ENCODE data around the gene KCNMA1.

KCNMA1 gene

DNA sequence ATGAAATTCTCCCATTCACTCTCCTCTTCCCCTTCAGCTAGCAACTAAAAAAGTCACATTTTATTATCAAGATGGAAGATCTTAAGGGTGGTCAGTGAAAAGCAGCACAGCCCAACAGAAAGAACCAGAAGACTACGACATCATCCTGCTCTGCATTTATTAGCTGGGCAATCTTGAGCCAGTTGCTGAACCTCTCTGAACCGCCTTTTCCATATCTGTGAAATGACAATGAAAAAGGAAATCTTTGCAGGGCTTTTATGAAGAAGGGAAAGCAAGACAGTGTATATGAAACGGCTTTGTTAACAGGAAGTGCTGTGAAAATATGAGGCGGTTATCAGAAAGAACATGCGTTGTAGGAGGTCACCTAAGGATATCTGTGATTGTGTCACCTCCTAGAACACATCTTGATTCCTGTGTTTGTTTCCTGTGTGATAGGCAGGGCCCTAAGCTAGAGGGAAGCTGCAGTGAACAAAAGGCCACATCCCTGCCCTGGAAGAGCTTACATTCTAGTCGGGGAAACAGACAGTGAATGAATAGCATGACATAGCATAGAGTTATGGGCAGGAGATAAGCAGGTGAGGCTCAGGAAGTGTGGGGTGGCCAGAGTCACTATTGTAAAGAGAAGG is 36.0 kb upstream of the KCNMA1 start:
- Histone ChIP-seq H3K4me3 (replicated peaks; ENCODE audit: low read depth, low read length) (no peak overlapping the region), H3K27me3 (replicated peaks; ENCODE audit: control insufficient read depth, insufficient read depth, low read length) (no peaks in the 10 kb centered on the region), H3K36me3 (ENCODE audit: control insufficient read depth, insufficient read depth, low read length) (no peaks in the 10 kb centered on the region)
- TF ChIP-seq, protein P1, sequence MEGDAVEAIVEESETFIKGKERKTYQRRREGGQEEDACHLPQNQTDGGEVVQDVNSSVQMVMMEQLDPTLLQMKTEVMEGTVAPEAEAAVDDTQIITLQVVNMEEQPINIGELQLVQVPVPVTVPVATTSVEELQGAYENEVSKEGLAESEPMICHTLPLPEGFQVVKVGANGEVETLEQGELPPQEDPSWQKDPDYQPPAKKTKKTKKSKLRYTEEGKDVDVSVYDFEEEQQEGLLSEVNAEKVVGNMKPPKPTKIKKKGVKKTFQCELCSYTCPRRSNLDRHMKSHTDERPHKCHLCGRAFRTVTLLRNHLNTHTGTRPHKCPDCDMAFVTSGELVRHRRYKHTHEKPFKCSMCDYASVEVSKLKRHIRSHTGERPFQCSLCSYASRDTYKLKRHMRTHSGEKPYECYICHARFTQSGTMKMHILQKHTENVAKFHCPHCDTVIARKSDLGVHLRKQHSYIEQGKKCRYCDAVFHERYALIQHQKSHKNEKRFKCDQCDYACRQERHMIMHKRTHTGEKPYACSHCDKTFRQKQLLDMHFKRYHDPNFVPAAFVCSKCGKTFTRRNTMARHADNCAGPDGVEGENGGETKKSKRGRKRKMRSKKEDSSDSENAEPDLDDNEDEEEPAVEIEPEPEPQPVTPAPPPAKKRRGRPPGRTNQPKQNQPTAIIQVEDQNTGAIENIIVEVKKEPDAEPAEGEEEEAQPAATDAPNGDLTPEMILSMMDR (IDR thresholded peaks at IDR 0.05; ENCODE audit: insufficient read depth, low read length, poor library complexity, severe bottlenecking), result no peak
- DNase-seq (ENCODE audit: extremely low read depth, insufficient read length), result no peak

DNA sequence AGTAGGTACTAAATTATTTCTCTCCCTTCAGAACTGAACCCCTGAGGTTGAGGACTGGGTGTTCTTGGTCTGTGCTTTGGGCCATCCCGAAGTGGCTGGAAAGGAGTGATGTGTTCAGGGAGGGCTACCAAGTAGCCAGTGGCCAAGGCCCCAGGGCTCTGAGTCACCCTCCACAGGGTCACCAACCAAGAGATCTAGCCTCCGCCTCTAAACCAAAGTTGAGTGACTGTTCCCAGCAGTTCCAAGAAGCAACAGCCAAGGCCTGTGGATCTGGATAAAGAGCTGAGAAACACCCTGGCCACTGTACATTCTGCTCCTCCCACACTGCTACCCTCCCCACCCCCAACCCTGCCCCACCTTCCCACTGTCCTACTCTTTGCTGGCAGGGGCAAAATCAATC is 35.5 kb upstream of the KCNMA1 start:
- no peaks in the 10 kb centered on the region for H3K36me3 ChIP-seq (ENCODE audit: control insufficient read depth, insufficient read depth, low read length)
- DNase-seq (ENCODE audit: extremely low read depth, insufficient read length), result no peak
- TF ChIP-seq, protein P1 (IDR thresholded peaks at IDR 0.05; ENCODE audit: insufficient read depth, low read length, poor library complexity, severe bottlenecking), result no peak
- H3K4me3 ChIP-seq (replicated peaks; ENCODE audit: low read depth, low read length), result no peak overlapping the region
- H3K27me3 ChIP-seq (replicated peaks; ENCODE audit: control insufficient read depth, insufficient read depth, low read length), result no peaks in the 10 kb centered on the region

DNA sequence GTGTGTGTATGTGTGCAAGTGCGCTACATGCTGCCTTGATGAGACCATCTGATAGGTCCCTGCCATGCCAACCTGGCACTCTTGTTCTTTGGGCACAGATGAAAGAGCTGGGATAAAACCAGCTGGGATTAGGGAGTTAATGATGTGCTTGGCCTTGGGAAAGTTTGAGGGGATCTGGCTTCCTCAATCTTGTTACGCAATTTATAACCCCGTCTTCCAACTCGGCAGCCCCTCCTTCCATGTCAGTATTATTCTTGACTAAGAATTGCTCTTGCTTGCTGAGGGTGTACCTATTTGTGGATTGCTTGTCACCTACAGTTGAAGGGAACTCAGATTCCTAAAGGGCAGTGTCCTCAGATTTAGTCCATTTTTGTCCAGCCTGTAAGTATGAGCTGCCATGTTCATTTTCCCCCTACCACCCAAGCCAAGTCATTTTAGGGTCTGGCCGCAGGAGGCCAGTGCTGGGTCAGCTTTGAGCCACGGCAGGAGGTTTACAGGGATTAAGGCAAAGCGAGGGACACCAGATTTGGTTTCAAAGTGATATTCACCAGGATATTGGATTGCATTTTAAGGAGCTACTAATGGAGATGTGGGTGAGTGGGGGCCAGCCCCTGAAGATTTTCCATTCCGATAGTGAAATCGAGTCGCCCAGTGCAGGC is 34.1 kb upstream of the KCNMA1 start:
- TF ChIP-seq, protein P1 (IDR thresholded peaks at IDR 0.05; ENCODE audit: insufficient read depth, low read length, poor library complexity, severe bottlenecking), result no peak
- DNase-seq (ENCODE audit: extremely low read depth, insufficient read length), result no peak
- no peaks in the 10 kb centered on the region for H3K27me3 ChIP-seq (replicated peaks; ENCODE audit: control insufficient read depth, insufficient read depth, low read length)

DNA sequence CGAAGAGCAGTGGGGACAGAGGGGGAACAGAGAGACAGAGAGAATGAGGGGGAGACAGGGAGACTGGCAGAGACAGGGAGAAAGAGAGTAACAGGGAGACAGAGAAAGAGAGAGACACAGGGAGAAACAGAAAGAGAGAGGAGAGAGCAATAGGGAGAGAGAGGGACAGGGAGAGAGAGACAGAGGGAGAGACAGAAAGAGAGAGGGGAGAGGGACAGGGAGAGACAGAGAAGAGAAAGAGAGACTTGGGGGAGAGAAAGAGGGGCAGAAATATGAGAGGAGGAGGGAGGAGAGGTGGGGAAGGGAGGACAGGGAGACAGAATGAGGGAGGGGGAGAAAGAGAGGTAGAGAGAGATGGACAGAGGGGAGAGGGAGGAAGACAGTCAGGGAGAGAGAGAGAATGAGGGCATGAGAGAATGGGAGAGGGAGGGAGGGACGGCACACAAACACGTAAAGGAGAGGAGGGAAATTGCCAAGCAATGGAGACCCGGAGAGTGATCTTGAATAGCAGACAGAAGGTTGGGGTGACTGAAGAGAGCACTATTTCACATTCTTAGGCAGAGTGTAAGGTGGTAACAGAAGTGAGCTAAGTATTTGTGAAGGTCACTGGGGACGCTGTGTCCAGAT is 33.3 kb upstream of the KCNMA1 start:
- no peak for DNase-seq (ENCODE audit: extremely low read depth, insufficient read length)
- TF ChIP-seq, protein P1 (IDR thresholded peaks at IDR 0.05; ENCODE audit: insufficient read depth, low read length, poor library complexity, severe bottlenecking), result no peak
- Histone ChIP-seq H3K4me3 (replicated peaks; ENCODE audit: low read depth, low read length) (no peak overlapping the region), H3K27me3 (replicated peaks; ENCODE audit: control insufficient read depth, insufficient read depth, low read length) (no peaks in the 10 kb centered on the region), H3K36me3 (ENCODE audit: control insufficient read depth, insufficient read depth, low read length) (no peaks in the 10 kb centered on the region)

More for the DNA sequence above, 34.1 kb upstream of the KCNMA1 start:
- no peaks in the 10 kb centered on the region for H3K36me3 ChIP-seq (ENCODE audit: control insufficient read depth, insufficient read depth, low read length)
- H3K4me3 ChIP-seq (replicated peaks; ENCODE audit: low read depth, low read length), result no peak overlapping the region

DNA sequence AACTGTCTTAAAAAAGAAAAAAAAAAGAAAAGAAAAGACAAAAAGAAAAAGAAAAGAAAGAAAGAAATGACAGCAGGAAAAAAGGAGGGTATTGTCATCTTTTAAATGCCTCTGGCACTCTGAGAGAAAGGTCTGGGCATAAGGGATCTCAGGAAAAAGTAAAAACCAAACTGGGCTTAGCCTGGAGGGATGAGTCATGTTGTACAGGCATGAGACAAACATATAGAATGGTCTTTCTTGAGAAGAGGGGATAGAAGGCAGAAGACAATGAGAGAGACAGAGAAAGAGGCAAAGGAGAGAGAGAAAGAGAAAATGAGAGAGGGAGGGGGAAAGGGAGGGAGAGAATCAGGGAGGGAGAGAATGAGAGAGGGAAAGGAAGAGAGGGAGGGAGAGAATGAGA is 32.3 kb upstream of the KCNMA1 start:
- no peaks in the 10 kb centered on the region for H3K36me3 ChIP-seq (ENCODE audit: control insufficient read depth, insufficient read depth, low read length)
- DNase-seq (ENCODE audit: extremely low read depth, insufficient read length), result no peak

More for the DNA sequence above, 32.3 kb upstream of the KCNMA1 start:
- Histone ChIP-seq H3K27me3 (replicated peaks; ENCODE audit: control insufficient read depth, insufficient read depth, low read length) (no peaks in the 10 kb centered on the region), H3K4me3 (replicated peaks; ENCODE audit: low read depth, low read length) (no peak overlapping the region)
- TF ChIP-seq, protein P1 (IDR thresholded peaks at IDR 0.05; ENCODE audit: insufficient read depth, low read length, poor library complexity, severe bottlenecking), result no peak
